ENCODE results near the gene FAM186B.

DNA sequence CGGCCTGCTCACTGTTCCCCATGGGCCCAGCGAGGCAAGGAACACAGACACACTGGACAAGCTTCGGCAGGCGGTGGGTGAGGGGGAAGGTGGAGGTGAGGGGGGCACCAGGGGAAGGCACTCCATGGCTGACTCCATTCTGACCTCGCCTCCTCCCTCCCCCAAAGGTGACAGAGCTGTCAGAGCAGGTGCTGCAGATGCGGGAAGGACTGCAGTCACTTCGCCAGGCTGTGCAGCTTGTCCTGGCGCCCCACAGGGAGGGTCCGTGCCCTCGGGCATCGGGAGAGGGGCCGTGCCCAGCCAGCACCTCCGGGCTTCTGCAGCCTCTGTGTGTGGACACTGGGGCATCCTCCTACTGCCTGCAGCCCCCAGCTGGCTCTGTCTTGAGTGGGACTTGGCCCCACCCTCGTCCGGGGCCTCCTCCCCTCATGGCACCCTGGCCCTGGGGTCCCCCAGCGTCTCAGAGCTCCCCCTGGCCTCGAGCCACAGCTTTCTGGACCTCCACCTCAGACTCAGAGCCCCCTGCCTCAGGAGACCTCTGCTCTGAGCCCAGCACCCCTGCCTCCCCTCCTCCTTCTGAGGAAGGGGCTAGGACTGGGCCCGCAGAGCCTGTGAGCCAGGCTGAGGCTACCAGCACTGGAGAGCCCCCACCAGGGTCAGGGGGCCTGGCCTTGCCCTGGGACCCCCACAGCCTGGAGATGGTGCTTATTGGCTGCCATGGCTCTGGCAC lies 48.1 kb downstream of the FAM186B start:
- TF ChIP-seq, protein P1, sequence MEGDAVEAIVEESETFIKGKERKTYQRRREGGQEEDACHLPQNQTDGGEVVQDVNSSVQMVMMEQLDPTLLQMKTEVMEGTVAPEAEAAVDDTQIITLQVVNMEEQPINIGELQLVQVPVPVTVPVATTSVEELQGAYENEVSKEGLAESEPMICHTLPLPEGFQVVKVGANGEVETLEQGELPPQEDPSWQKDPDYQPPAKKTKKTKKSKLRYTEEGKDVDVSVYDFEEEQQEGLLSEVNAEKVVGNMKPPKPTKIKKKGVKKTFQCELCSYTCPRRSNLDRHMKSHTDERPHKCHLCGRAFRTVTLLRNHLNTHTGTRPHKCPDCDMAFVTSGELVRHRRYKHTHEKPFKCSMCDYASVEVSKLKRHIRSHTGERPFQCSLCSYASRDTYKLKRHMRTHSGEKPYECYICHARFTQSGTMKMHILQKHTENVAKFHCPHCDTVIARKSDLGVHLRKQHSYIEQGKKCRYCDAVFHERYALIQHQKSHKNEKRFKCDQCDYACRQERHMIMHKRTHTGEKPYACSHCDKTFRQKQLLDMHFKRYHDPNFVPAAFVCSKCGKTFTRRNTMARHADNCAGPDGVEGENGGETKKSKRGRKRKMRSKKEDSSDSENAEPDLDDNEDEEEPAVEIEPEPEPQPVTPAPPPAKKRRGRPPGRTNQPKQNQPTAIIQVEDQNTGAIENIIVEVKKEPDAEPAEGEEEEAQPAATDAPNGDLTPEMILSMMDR (IDR thresholded peaks at IDR 0.05) = no peak
- TF ChIP-seq POLR2A (IDR thresholded peaks at IDR 0.05) = no peak

Data from Peyer's patch (tissue), 4 donors.